ENCODE data around the gene GPATCH8. TPM values are rescaled to one million over a fixed set of nuclear protein-coding genes. Genes with fewer than 3 reads are reported as not detected.

The GPATCH8 gene
- total RNA-seq, 1 donor from 2014 or later: 16.6 TPM

- Histone ChIP-seq H3K27ac (replicated peaks) (no peak overlapping the region), H3K4me1 (peaks cover 11% of the 10 kb centered on the region), H3K9me3 (replicated peaks) (no peaks in the 10 kb centered on the region), H3K27me3 (ENCODE audit: low read depth) (no peaks in the 10 kb centered on the region), H3K36me3 (no peaks in the 10 kb centered on the region), H3K4me3 (no peak overlapping the region)
- no peak for DNase-seq
- intact Hi-C loops (cut with micrococcal nuclease): no loop called here
- TF ChIP-seq CTCF (IDR thresholded peaks at IDR 0.05; ENCODE audit: borderline replicate concordance): no peak
Observed at GRCh38 chr17:44487170-44487569, 16.0 kb downstream of the GPATCH8 start.

GRCh38 chr17:44473367-44473766 is 29.8 kb downstream of the GPATCH8 start:
- H3K36me3 ChIP-seq: peaks cover 11% of the 10 kb centered on the region
- H3K4me1 ChIP-seq: no peaks in the 10 kb centered on the region
- H3K9me3 ChIP-seq (replicated peaks): no peaks in the 10 kb centered on the region
- H3K27ac ChIP-seq (replicated peaks): no peak overlapping the region
- H3K27me3 ChIP-seq (ENCODE audit: low read depth): no peaks in the 10 kb centered on the region
- no peak overlapping the region for H3K4me3 ChIP-seq
- intact Hi-C loops (cut with micrococcal nuclease): no loop called here
- no peak for TF ChIP-seq CTCF (IDR thresholded peaks at IDR 0.05; ENCODE audit: borderline replicate concordance)
- no peak for DNase-seq

GRCh38 chr17:44469676-44470075 is 33.5 kb downstream of the GPATCH8 start:
- Histone ChIP-seq H3K27ac (replicated peaks) (no peak overlapping the region), H3K36me3 (peaks cover 11% of the 10 kb centered on the region), H3K4me1 (peaks cover 24% of the 10 kb centered on the region), H3K27me3 (ENCODE audit: low read depth) (no peaks in the 10 kb centered on the region), H3K4me3 (no peak overlapping the region), H3K9me3 (replicated peaks) (no peaks in the 10 kb centered on the region)
- intact Hi-C loops (cut with micrococcal nuclease): no loop called here
- no peak for TF ChIP-seq CTCF (IDR thresholded peaks at IDR 0.05; ENCODE audit: borderline replicate concordance)
- no peak for DNase-seq

GRCh38 chr17:44467108-44467507 is 36.1 kb downstream of the GPATCH8 start:
- peaks cover 24% of the 10 kb centered on the region for H3K4me1 ChIP-seq
- DNase-seq: no peak
- no peaks in the 10 kb centered on the region for H3K27me3 ChIP-seq (ENCODE audit: low read depth)
- no peak overlapping the region for H3K27ac ChIP-seq (replicated peaks)
- H3K36me3 ChIP-seq: no peaks in the 10 kb centered on the region
- no peaks in the 10 kb centered on the region for H3K9me3 ChIP-seq (replicated peaks)
- TF ChIP-seq CTCF (IDR thresholded peaks at IDR 0.05; ENCODE audit: borderline replicate concordance): no peak
- intact Hi-C loops (cut with micrococcal nuclease): no loop called here
- H3K4me3 ChIP-seq: no peak overlapping the region

GRCh38 chr17:44466339-44466738 is 36.9 kb downstream of the GPATCH8 start:
- no peak overlapping the region for H3K4me3 ChIP-seq
- no peaks in the 10 kb centered on the region for H3K9me3 ChIP-seq (replicated peaks)
- DNase-seq: no peak
- TF ChIP-seq CTCF (IDR thresholded peaks at IDR 0.05; ENCODE audit: borderline replicate concordance): no peak
- H3K4me1 ChIP-seq: peaks cover 24% of the 10 kb centered on the region
- intact Hi-C loops (cut with micrococcal nuclease): no loop called here
- no peak overlapping the region for H3K27ac ChIP-seq (replicated peaks)
- H3K27me3 ChIP-seq (ENCODE audit: low read depth): no peaks in the 10 kb centered on the region
- peaks cover 4% of the 10 kb centered on the region for H3K36me3 ChIP-seq

GRCh38 chr17:44465897-44466296 is 37.3 kb downstream of the GPATCH8 start:
- no peak for DNase-seq
- Histone ChIP-seq H3K9me3 (replicated peaks) (no peaks in the 10 kb centered on the region), H3K27ac (replicated peaks) (no peak overlapping the region), H3K4me3 (no peak overlapping the region), H3K4me1 (peaks cover 24% of the 10 kb centered on the region), H3K36me3 (peaks cover 8% of the 10 kb centered on the region), H3K27me3 (ENCODE audit: low read depth) (no peaks in the 10 kb centered on the region)
- TF ChIP-seq CTCF (IDR thresholded peaks at IDR 0.05; ENCODE audit: borderline replicate concordance): no peak
- intact Hi-C loops (cut with micrococcal nuclease): no loop called here

All from left ventricle myocardium inferior (tissue), 1 donor.